ENCODE measurements around the gene POC1A. TPM values are rescaled to one million over a fixed set of nuclear protein-coding genes. Genes with fewer than 3 reads are reported as not detected.

POC1A gene
- total and polyA plus RNA-seq, 2 of the 4 experiments (the other 2 are of a cell fraction): 10.6 to 11.5 TPM

- ChIA-PET CTCF (no interaction called here), POLR2A (ENCODE audit: unreplicated experiment) (no interaction called here)
- Histone ChIP-seq H3K4me2 (ENCODE audit: low read depth, low read length) (no peak overlapping the region), H3K18ac (ENCODE audit: low read depth, low read length) (no peak overlapping the region), H3K36me3 (ENCODE audit: control insufficient read depth, insufficient read depth, low read length) (no peaks in the 10 kb centered on the region), H3K9ac (ENCODE audit: low read depth, low read length) (no peak overlapping the region), H3K14ac (replicated peaks; ENCODE audit: low read depth, low read length) (no peak overlapping the region), H2BK15ac (ENCODE audit: low read depth, low read length) (no peak overlapping the region), H3K27me3 (ENCODE audit: control insufficient read depth, insufficient read depth, low read length) (no peaks in the 10 kb centered on the region), H2BK20ac (ENCODE audit: low read depth, low read length) (no peak overlapping the region), H2BK120ac (ENCODE audit: low read depth, low read length) (no peak overlapping the region), H4K8ac (ENCODE audit: low read depth in 2 of 2, low read length in 2 of 2) (no peak overlapping the region), H3K79me1 (ENCODE audit: low read depth in 1 of 2, low read length in 2 of 2) (peaks cover 0 to 6% of the 10 kb centered on the region in 2 experiments; a peak in 2 of 4 replicates), H3K4me1 (ENCODE audit: control insufficient read depth, insufficient read depth, low read length) (peaks cover 10% of the 10 kb centered on the region), H3K4ac (ENCODE audit: low read depth, low read length) (no peak overlapping the region), H2AK9ac (replicated peaks; ENCODE audit: low read depth, low read length, poor library complexity) (peak overlapping the region; percentile 20), H2AK5ac (ENCODE audit: low read depth, low read length) (peak overlapping the region; percentile 23; the same call in 1 of the 2 replicates), H2AFZ (replicated peaks; ENCODE audit: low read length, poor library complexity) (no peak overlapping the region), H3K23ac (ENCODE audit: low read depth, low read length) (no peak overlapping the region), H3K27ac (ENCODE audit: insufficient read depth, low read length) (no peak overlapping the region), H3K9me3 (ENCODE audit: control insufficient read depth, insufficient read depth, low read length) (no peaks in the 10 kb centered on the region), H4K20me1 (ENCODE audit: insufficient read depth, low read length) (no peaks in the 10 kb centered on the region), H2BK5ac (ENCODE audit: low read depth, low read length, poor library complexity, severe bottlenecking) (no peak overlapping the region), H3K4me3 (ENCODE audit: insufficient read depth, low read depth, low read length) (no peak overlapping the region), H4K5ac (ENCODE audit: low read depth, low read length) (no peak overlapping the region), H4K91ac (ENCODE audit: insufficient read depth, low read depth, low read length) (no peak overlapping the region), H3K9me1 (ENCODE audit: insufficient read depth, low read length) (0 out of 2 replicates have a peak, but pooled peaks cover 5% of the 10 kb centered on the region), H3K56ac (ENCODE audit: extremely low read depth, insufficient read depth, low read length) (no peak overlapping the region)
- TF ChIP-seq MAFK (IDR thresholded peaks at IDR 0.05; ENCODE audit: low read depth, low read length) (peak; percentile 48), RCOR1 (IDR thresholded peaks at IDR 0.05; ENCODE audit: insufficient replicate concordance, low read length) (no peak)
- ATAC-seq (ENCODE audit: low read depth) (no peak), DNase-seq (no peak)
- intact Hi-C loops (cut with micrococcal nuclease): no loop called here
- 100% methylated on average over 1 of the region's 4 CpGs; no CpG with 5 or more reads in 1 of the 2 experiments for WGBS, 2 experiments (ENCODE audit: extremely low coverage in 2 of 2, insufficient read length in 1 of 2)
- dilution Hi-C loops (cut with HindIII; ENCODE audit: low sequenced_read_pairs, unreplicated experiment): no loop called here
- BruUV-seq (replicated peaks): no TSS peak
- in situ Hi-C loops (cut with MboI; ENCODE audit: low sequenced_read_pairs): no loop called here
These were observed 92.9 kb downstream of the POC1A start for GRCh38 chr3:52061121-52061910.

Data from IMR-90 (cell line).